DOHH2 (cell line): ENCODE measurements around the gene CATSPER1.

Source experiments
- EZH2phosphoT487 ChIP-seq: fragments of 200-600 bp; sonication (generic); IDR thresholded peaks from 2 replicates; pipeline ENCODE4 v1.6.1; 2017; ENCODE audit warnings: borderline replicate concordance, mild to moderate bottlenecking, antibody characterized with exemption, low read length, moderate library complexity, mixed read lengths
- TF ChIP-seq, protein P1 (sequence below): fragments of 200-600 bp; sonication (generic); IDR thresholded peaks from one replicate; pipeline ENCODE4 v1.5.1; 2014; ENCODE audit warnings: antibody characterized with exemption, mild to moderate bottlenecking, low read depth, low read length; ENCODE audit not compliant: poor library complexity, severe bottlenecking

- TF ChIP-seq, protein P1, sequence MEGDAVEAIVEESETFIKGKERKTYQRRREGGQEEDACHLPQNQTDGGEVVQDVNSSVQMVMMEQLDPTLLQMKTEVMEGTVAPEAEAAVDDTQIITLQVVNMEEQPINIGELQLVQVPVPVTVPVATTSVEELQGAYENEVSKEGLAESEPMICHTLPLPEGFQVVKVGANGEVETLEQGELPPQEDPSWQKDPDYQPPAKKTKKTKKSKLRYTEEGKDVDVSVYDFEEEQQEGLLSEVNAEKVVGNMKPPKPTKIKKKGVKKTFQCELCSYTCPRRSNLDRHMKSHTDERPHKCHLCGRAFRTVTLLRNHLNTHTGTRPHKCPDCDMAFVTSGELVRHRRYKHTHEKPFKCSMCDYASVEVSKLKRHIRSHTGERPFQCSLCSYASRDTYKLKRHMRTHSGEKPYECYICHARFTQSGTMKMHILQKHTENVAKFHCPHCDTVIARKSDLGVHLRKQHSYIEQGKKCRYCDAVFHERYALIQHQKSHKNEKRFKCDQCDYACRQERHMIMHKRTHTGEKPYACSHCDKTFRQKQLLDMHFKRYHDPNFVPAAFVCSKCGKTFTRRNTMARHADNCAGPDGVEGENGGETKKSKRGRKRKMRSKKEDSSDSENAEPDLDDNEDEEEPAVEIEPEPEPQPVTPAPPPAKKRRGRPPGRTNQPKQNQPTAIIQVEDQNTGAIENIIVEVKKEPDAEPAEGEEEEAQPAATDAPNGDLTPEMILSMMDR, result peak; percentile 20
- TF ChIP-seq EZH2phosphoT487, result no peak
Observed at GRCh38 chr11:66002648-66003225, 23.5 kb downstream of the CATSPER1 start.
